Stimulated activated CD8-positive, alpha-beta memory T cell treated with anti-CD3 and anti-CD28 coated beads, Interleukin-7, amount 100 ng/mL, for 48 hours (primary cell): ENCODE results near the gene PFDN6.
"Not testable (repeated sequence)": the region's sequence is repeated elsewhere in the genome, so short reads cannot be mapped to it uniquely, and the experiment has no call there.

Experiments
- DNase-seq, 2 donors: peaks; one replicate each; pipeline ENCODE4 v3.0.0-alpha.2; 2020; ENCODE audit warnings: low read depth in 1 of 2; ENCODE audit errors: extremely low read depth in 1 of 2

The PFDN6 gene

GRCh38 chr6:33273129-33273923 lies 16.1 kb upstream of the PFDN6 start:
- DNase-seq: no peak

DNA sequence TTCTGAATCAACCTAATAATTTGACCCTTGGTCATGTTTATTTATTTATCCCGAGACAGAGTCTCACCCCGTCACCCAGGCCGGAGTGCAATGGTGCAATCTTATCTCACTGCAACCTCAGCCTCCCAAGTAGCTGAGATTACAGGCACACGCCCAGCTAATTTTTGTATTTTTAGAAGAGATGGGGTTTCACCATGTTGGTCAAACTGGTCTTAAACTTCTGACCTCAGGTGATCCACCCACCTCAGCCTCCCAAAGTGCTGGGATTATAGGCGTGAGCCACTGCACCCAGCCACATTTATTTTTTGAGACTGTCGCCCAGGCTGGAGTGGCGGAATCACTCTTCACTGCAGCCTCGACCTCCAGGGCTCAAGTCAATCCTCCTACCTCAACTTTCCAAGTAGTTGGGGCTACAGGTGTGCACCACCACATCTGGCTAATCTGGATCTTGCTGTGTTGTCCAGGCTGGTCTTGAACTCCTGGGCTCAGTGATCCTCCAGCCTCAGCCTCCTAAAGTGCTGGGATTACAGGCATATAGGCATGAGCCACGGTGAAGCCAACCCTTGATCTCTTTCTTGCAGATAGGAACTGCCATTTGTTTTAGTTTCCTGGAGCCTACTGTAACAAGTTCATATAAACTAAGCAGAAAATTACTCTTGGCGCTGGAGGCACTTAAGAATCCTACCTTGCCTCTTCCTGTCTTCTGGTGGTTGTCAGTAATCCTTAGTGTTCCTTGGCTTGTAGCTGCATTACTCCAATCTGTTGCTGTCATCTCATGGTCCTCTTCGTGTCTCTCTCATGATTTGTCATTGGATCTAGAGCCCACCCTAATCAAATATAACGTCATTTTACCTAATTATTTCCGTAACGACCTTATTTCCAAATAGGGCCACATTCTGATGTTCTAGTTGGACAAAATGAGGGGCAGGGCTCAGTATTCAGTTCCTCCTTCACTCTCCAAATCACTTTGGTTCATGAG lies 15.2 kb upstream of the PFDN6 start:
- DNase-seq: no peak

DNA sequence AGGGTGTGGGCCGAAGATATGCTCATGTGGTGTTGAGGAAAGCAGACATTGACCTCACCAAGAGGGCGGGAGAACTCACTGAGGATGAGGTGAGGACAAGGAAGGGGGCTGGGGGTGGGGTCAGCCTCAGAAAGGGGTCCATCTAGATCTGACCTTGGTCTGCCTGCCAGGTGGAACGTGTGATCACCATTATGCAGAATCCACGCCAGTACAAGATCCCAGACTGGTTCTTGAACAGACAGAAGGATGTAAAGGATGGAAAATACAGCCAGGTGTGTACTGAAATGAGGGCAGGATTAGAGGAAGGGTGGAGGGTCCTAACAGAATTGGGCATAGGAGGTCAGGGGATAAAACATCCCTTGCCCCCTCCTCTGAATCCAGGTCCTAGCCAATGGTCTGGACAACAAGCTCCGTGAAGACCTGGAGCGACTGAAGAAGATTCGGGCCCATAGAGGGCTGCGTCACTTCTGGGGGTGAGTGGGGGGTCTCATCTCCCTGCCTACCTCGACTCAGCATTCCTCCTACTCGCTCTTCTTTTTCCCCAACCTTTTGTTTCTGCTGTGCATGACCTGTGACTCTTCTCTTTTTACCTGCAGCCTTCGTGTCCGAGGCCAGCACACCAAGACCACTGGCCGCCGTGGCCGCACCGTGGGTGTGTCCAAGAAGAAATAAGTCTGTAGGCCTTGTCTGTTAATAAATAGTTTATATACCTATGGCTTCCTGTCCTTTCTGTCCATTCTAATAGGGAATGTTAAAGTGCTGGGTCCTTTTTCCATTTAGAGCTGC lies 13.4 kb upstream of the PFDN6 start:
- not testable (repeated sequence) for DNase-seq

DNA sequence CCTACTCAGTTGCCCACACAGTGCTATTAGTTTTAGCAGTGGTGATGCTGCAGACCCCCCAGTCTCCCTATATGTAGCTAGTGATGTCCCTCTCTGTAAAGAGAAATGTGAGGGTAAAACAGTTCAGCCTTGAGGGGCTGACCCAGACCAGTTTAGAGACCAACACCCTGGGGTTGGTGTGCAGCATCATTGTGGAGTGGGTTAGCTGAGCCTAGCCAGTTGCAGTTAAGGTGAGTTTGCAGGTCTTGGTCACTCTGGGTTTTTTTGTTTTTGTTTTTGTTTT lies 12.9 kb upstream of the PFDN6 start:
- no peak for DNase-seq

- peak; percentile 77 to 82 for DNase-seq
Measured at GRCh38 chr6:33276864-33277662, 12.3 kb upstream of the PFDN6 start, which contains the start of gene B3GALT4. B3GALT4 (plus strand) TSS chr6:33277123; CDS start chr6:33277420, 297 bp downstream.

- DNase-seq: no peak
Measured at GRCh38 chr6:33277663-33278391, 11.6 kb upstream of the PFDN6 start.

GRCh38 chr6:33278392-33278741 lies 11.0 kb upstream of the PFDN6 start:
- no peak for DNase-seq

GRCh38 chr6:33278810-33279209 lies 10.6 kb upstream of the PFDN6 start:
- no peak for DNase-seq

GRCh38 chr6:33279257-33279695 lies 10.1 kb upstream of the PFDN6 start:
- no peak for DNase-seq

- DNase-seq: no peak
Measured at GRCh38 chr6:33279971-33280511, 9.4 kb upstream of the PFDN6 start.

DNA sequence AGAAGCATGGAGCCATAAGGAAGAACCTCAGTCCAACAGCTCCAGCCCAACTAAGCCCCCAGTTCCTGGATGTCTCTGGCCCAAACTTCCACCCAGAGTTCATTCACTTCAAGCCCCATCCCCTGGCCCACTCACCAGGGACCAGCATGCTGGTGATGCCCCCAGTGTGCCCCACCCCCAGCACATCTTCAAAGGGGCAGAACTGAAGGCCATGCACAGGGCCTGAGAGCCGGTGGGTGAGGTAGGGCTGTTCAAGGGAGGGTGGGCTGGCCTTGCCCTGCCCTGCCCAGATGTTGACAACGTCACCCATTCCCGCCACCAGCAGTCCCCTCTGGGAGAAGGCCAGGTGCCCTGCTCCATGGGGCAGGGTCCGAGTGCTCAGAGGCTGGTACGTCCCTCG lies 8.9 kb upstream of the PFDN6 start:
- DNase-seq: no peak

DNA sequence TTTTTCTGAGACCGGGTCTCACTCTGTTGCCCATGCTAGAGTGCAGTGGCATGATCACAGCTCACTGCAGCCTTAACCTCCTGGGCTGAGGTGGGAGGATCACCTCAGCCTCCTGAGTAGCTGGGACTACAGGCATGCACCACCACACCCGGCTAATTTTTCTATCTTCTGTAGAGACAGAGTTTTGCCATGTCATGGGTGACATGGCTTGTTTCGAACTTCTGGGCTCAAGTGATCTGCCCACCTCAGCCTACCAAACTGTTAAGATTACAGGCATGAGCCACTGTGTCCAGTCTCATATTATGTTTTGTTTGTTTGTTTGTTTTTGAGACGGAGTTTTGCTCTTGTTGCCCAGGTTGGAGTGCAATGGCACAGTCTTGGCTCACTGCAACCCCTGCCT lies 4.2 kb upstream of the PFDN6 start:
- not testable (repeated sequence) for DNase-seq

- DNase-seq: no peak
Measured at GRCh38 chr6:33286946-33287914, 2.2 kb upstream of the PFDN6 start.

GRCh38 chr6:33288141-33288920 lies 1.1 kb upstream of the PFDN6 start:
- no peak for DNase-seq

- no peak for DNase-seq
Measured at GRCh38 chr6:33289784-33290315, 449 bp downstream of the PFDN6 start.

GRCh38 chr6:33290459-33290858 lies 1.1 kb downstream of the PFDN6 start:
- no peak for DNase-seq

- DNase-seq: no peak
Measured at GRCh38 chr6:33292996-33293682, 3.7 kb downstream of the PFDN6 start.
